ENCODE data around the gene OR8S1. TPM values are rescaled to one million over a fixed set of nuclear protein-coding genes. Genes with fewer than 3 reads are reported as not detected.

OR8S1 gene
- total and polyA plus RNA-seq, 2 experiments from 2014 or later, result not detected

DNA sequence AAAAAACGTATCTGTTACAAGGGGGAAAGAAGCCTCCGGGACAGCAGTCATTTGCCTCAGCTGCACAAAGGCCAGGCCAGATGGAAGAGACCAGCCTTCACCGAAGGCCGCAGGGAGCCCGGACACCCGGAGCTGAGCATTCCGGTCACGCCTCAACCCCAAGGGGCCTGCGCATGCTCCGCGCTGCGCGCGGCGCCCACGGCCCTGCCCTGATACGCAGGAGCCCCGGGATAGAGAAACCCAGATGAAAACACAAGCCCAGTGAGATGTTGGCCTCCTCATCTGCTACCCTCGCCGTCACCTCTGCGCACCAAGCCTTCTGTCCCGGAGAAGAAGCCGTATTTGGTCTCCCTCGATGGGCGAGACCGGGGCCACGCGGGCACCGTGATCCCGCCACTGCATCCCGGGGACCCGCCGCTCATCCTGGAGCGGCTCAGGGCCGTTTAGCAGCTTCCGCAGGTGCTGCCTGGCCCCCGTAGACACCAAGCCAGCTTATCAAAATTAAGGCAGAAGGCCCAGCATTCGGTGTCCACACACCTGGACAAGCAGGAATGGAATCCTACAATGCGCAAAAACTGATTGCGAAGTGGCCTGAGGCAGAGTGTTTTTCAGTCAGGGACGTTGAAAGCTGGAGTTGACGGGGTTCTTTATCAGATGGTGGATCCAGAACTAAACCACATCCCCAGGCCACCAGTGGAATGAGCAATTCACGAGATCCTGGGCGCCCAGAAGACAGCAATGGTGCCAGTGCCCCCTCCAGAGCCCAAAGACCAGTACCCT is 2.6 kb downstream of the OR8S1 start:
- no peaks in the 10 kb centered on the region for H3K9me2 ChIP-seq (ENCODE audit: insufficient read depth)
- no peak overlapping the region for H2AFZ ChIP-seq
- H3K9me3 ChIP-seq (ENCODE audit: low read depth), result no peaks in the 10 kb centered on the region
- no peak overlapping the region for H3K9ac ChIP-seq
- H3K4me2 ChIP-seq (ENCODE audit: unreplicated experiment), result no peak overlapping the region
- no peak overlapping the region for H3K27ac ChIP-seq
- in situ Hi-C loops (cut with MboI), result no loop called here
- no peak overlapping the region for H3K4me3 ChIP-seq
- no peak for DNase-seq
- 64 to 67% methylated on average over 39 to 44 of the region's 44 CpGs for WGBS, 2 experiments (ENCODE audit: low coverage in 1 of 2, low lambda C conversion rate in 2 of 2, missing lambda C conversion rate in 2 of 2)
- TF ChIP-seq EZH2phosphoT487 (IDR thresholded peaks at IDR 0.05; ENCODE audit: insufficient read depth, low read depth) (no peak), EZH2 (IDR thresholded peaks at IDR 0.05; ENCODE audit: insufficient read depth, poor library complexity, severe bottlenecking) (no peak)
- no peaks in the 10 kb centered on the region for H3K79me2 ChIP-seq (ENCODE audit: insufficient read depth)
- no peaks in the 10 kb centered on the region for H3K4me1 ChIP-seq (ENCODE audit: insufficient read depth)
- no peaks in the 10 kb centered on the region for H3F3A ChIP-seq (ENCODE audit: insufficient read depth)
- no peaks in the 10 kb centered on the region for H3K27me3 ChIP-seq (replicated peaks; ENCODE audit: insufficient read depth)
- H4K20me1 ChIP-seq (ENCODE audit: insufficient read depth), result no peaks in the 10 kb centered on the region
- H3K36me3 ChIP-seq (ENCODE audit: low read depth), result no peaks in the 10 kb centered on the region

DNA sequence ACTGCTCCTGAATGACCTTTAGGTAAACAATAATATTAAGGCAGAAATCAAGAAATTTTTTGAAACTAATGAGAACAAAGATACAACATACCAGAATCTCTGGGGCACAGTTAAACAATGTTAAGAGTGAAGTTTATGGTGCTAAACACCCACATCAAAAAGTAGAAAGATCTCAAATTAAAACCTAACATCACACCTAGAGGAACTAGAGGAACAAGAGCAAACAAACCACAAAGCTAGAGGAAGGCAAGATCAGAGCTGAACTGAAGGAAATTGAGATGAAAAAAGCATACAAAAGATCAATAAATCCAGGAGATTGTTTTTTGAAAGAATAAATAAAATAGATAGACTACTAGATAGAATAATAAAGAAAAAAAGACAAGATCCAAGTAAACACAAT is 7.2 kb downstream of the OR8S1 start:
- Histone ChIP-seq H2AFZ (no peak overlapping the region), H3K9me3 (ENCODE audit: low read depth) (no peaks in the 10 kb centered on the region), H3K4me3 (no peak overlapping the region), H3K79me2 (ENCODE audit: insufficient read depth) (no peaks in the 10 kb centered on the region), H3K27ac (no peak overlapping the region), H3K4me1 (ENCODE audit: insufficient read depth) (no peaks in the 10 kb centered on the region), H3K36me3 (ENCODE audit: low read depth) (no peaks in the 10 kb centered on the region), H3F3A (ENCODE audit: insufficient read depth) (no peaks in the 10 kb centered on the region), H3K27me3 (replicated peaks; ENCODE audit: insufficient read depth) (no peaks in the 10 kb centered on the region), H4K20me1 (ENCODE audit: insufficient read depth) (no peaks in the 10 kb centered on the region), H3K9me2 (ENCODE audit: insufficient read depth) (no peaks in the 10 kb centered on the region), H3K9ac (no peak overlapping the region), H3K4me2 (ENCODE audit: unreplicated experiment) (no peak overlapping the region)
- in situ Hi-C loops (cut with MboI), result no loop called here
- TF ChIP-seq EZH2phosphoT487 (IDR thresholded peaks at IDR 0.05; ENCODE audit: insufficient read depth, low read depth), result no peak
- TF ChIP-seq EZH2 (IDR thresholded peaks at IDR 0.05; ENCODE audit: insufficient read depth, poor library complexity, severe bottlenecking), result no peak
- DNase-seq, result no peak

DNA sequence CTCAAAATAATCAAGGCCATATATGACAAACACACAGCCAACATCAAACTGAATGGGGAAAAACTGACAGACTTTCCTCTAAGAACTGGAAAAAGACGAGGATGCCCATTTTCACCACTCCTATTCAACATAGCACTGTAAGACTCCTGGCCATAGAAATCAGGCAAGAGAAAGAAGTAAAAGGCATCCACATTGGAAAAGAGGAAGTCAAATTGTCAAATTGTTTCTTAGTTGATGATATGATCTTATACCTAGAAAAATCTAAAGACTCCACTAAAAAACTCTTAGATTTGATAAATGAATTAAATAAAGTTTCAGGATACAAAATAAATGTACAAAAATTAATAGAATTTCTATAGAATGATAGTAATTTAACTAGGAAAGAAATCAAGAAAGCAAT is 11.2 kb downstream of the OR8S1 start:
- no peak for TF ChIP-seq EZH2phosphoT487 (IDR thresholded peaks at IDR 0.05; ENCODE audit: insufficient read depth, low read depth)
- TF ChIP-seq EZH2 (IDR thresholded peaks at IDR 0.05; ENCODE audit: insufficient read depth, poor library complexity, severe bottlenecking), result no peak
- no peak overlapping the region for H3K27ac ChIP-seq

DNA sequence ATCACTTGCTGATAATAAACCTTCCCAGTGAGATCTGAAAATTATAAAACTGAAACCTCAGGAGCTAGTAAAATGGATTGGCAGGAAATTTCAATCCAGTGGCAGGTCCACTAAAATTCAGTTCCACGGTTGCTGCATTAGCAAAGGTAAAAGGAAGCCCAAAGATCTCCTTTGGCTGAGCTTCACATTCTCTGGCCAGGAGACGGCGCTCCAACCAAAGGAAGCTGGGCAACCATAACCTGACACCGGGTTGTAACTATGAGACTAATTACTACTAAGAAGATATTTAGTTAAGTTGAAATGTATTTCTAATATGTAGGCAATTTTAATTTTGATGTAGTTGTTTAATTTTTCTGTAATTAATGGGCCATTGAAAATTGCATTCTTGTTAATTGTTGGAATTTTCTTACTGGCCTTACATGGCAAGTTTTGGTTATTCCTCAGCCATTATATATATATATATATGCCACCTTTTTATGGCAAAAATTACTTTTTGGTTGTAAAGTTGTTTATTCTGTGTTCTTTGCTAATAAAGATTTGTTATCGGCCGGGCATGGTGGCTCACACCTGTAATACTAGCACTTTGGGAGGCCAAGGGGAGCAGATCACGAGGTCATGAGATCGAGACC is 17.0 kb downstream of the OR8S1 start:
- in situ Hi-C loops (cut with MboI), result no loop called here
- WGBS, 2 experiments (ENCODE audit: low coverage in 1 of 2, low lambda C conversion rate in 2 of 2, missing lambda C conversion rate in 2 of 2), result 31% methylated on average over 8 of the region's 8 CpGs
- DNase-seq, result peak; percentile 47

More for the DNA sequence above, 11.2 kb downstream of the OR8S1 start:
- Histone ChIP-seq H3K4me2 (ENCODE audit: unreplicated experiment) (no peak overlapping the region), H3K4me1 (ENCODE audit: insufficient read depth) (no peaks in the 10 kb centered on the region), H3K9ac (no peak overlapping the region), H3K36me3 (ENCODE audit: low read depth) (no peaks in the 10 kb centered on the region), H3K27me3 (replicated peaks; ENCODE audit: insufficient read depth) (no peaks in the 10 kb centered on the region), H4K20me1 (ENCODE audit: insufficient read depth) (no peaks in the 10 kb centered on the region), H3F3A (ENCODE audit: insufficient read depth) (no peaks in the 10 kb centered on the region), H3K9me2 (ENCODE audit: insufficient read depth) (no peaks in the 10 kb centered on the region), H3K4me3 (no peak overlapping the region), H3K9me3 (ENCODE audit: low read depth) (no peaks in the 10 kb centered on the region), H2AFZ (no peak overlapping the region), H3K79me2 (ENCODE audit: insufficient read depth) (no peaks in the 10 kb centered on the region)
- in situ Hi-C loops (cut with MboI), result no loop called here
- no peak for DNase-seq
- 16 to 24% methylated on average over 1 of the region's 1 CpG for WGBS, 2 experiments (ENCODE audit: low coverage in 1 of 2, low lambda C conversion rate in 2 of 2, missing lambda C conversion rate in 2 of 2)

More for the DNA sequence above, 17.0 kb downstream of the OR8S1 start:
- Histone ChIP-seq H3K36me3 (ENCODE audit: low read depth) (no peaks in the 10 kb centered on the region), H3K4me2 (ENCODE audit: unreplicated experiment) (no peak overlapping the region), H2AFZ (no peak overlapping the region), H3F3A (ENCODE audit: insufficient read depth) (no peaks in the 10 kb centered on the region), H3K9ac (no peak overlapping the region), H3K4me3 (no peak overlapping the region), H3K27me3 (replicated peaks; ENCODE audit: insufficient read depth) (peaks cover 7% of the 10 kb centered on the region), H3K27ac (no peak overlapping the region), H4K20me1 (ENCODE audit: insufficient read depth) (no peaks in the 10 kb centered on the region), H3K9me3 (ENCODE audit: low read depth) (no peaks in the 10 kb centered on the region), H3K9me2 (ENCODE audit: insufficient read depth) (no peaks in the 10 kb centered on the region), H3K4me1 (ENCODE audit: insufficient read depth) (no peaks in the 10 kb centered on the region), H3K79me2 (ENCODE audit: insufficient read depth) (no peaks in the 10 kb centered on the region)
- no peak for TF ChIP-seq EZH2 (IDR thresholded peaks at IDR 0.05; ENCODE audit: insufficient read depth, poor library complexity, severe bottlenecking)
- no peak for TF ChIP-seq EZH2phosphoT487 (IDR thresholded peaks at IDR 0.05; ENCODE audit: insufficient read depth, low read depth)
